Trophoblast cell (in vitro differentiated cells and primary cell): Measurements from ENCODE around the gene PPIP5K2.
A peak's percentile ranks its signal among the peaks of the same experiment; 100 is the strongest.

Experiments used
- DNase-seq, 2 donors: peaks; one replicate each; pipeline ENCODE4 v3.0.0-alpha.2; 2016
- H2AFZ ChIP-seq: 2 replicates; pipeline ENCODE4 v1.6.1; 2013; ENCODE audit warnings: low read length, moderate library complexity, mild to moderate bottlenecking; ENCODE audit not compliant: insufficient read depth, poor library complexity
- H2AK5ac ChIP-seq: 2 replicates; pipeline ENCODE4 v1.6.1; 2013; ENCODE audit warnings: mild to moderate bottlenecking, low read length
- H2BK120ac ChIP-seq: 2 replicates; pipeline ENCODE4 v1.6.1; 2013; ENCODE audit warnings: low read length, mild to moderate bottlenecking, moderate library complexity; ENCODE audit not compliant: insufficient read depth, poor library complexity
- H2BK12ac ChIP-seq: 2 replicates; pipeline ENCODE4 v1.6.1; 2013; ENCODE audit warnings: mild to moderate bottlenecking, low read length, moderate library complexity
- H2BK5ac ChIP-seq: 2 replicates; pipeline ENCODE4 v1.6.1; 2013; ENCODE audit warnings: low read length, low read depth, moderate library complexity, mild to moderate bottlenecking; ENCODE audit not compliant: poor library complexity
- H3K14ac ChIP-seq: 2 replicates; pipeline ENCODE4 v1.6.1; 2013; ENCODE audit warnings: mild to moderate bottlenecking, low read length
- H3K18ac ChIP-seq: 2 replicates; pipeline ENCODE4 v1.6.1; 2013; ENCODE audit warnings: mild to moderate bottlenecking, low read length
- H3K23ac ChIP-seq: 2 replicates; pipeline ENCODE4 v1.6.1; 2013; ENCODE audit warnings: low read length
- H3K27ac ChIP-seq: 2 replicates; pipeline ENCODE4 v1.5.1; 2013; ENCODE audit warnings: low read depth, mild to moderate bottlenecking, inconsistent platforms, low read length, moderate library complexity
- H3K27me3 ChIP-seq: 2 replicates; pipeline ENCODE4 v1.6.1; 2013; ENCODE audit warnings: inconsistent platforms, mild to moderate bottlenecking, low read length, moderate library complexity; ENCODE audit not compliant: insufficient read depth
- H3K36me3 ChIP-seq, 2 experiments: 1 replicate in 1 of 2; 2 replicates in 1 of 2; pipeline ENCODE4 v1.6.1; 2013; ENCODE audit warnings: low read length in 2 of 2, mild to moderate bottlenecking in 2 of 2, moderate library complexity in 1 of 2; ENCODE audit not compliant: insufficient read depth in 2 of 2, control insufficient read depth in 1 of 2
- H3K4ac ChIP-seq: 2 replicates; pipeline ENCODE4 v1.6.1; 2013; ENCODE audit warnings: low read depth, mild to moderate bottlenecking, low read length, moderate library complexity
- H3K4me1 ChIP-seq, 2 experiments: 1 replicate in 1 of 2; 2 replicates in 1 of 2; pipeline ENCODE4 v1.6.1; 2013; ENCODE audit warnings: low read length in 2 of 2, mild to moderate bottlenecking in 2 of 2, moderate library complexity in 1 of 2; ENCODE audit not compliant: insufficient read depth in 2 of 2, control insufficient read depth in 1 of 2
- H3K4me2 ChIP-seq: 2 replicates; pipeline ENCODE4 v1.6.1; 2013; ENCODE audit warnings: inconsistent platforms, mild to moderate bottlenecking, low read length, moderate library complexity
- H3K4me3 ChIP-seq: 2 replicates; pipeline ENCODE4 v1.5.1; 2013; ENCODE audit warnings: mild to moderate bottlenecking, low read depth, low read length, inconsistent platforms
- H3K79me1 ChIP-seq: one replicate; pipeline ENCODE4 v1.6.1; 2013; ENCODE audit warnings: low read length
- H3K79me2 ChIP-seq: 2 replicates; pipeline ENCODE4 v1.6.1; 2013; ENCODE audit warnings: low read length, mild to moderate bottlenecking; ENCODE audit not compliant: control insufficient read depth, insufficient read depth, poor library complexity
- H3K9ac ChIP-seq: 2 replicates; pipeline ENCODE4 v1.6.1; 2013; ENCODE audit warnings: mild to moderate bottlenecking, low read length
- H3K9me3 ChIP-seq: 2 replicates; pipeline ENCODE4 v1.6.1; 2013; ENCODE audit warnings: low read depth, mild to moderate bottlenecking, control low read depth, inconsistent platforms, low read length; ENCODE audit not compliant: insufficient read depth
- H4K12ac ChIP-seq: 2 replicates; pipeline ENCODE4 v1.6.1; 2013; ENCODE audit warnings: low read depth, mild to moderate bottlenecking, low read length, moderate library complexity
- H4K8ac ChIP-seq: 2 replicates; pipeline ENCODE4 v1.6.1; 2013; ENCODE audit warnings: low read depth, mild to moderate bottlenecking, low read length, moderate library complexity
- H4K91ac ChIP-seq: one replicate; pipeline ENCODE4 v1.6.1; 2013; ENCODE audit warnings: low read depth, mild to moderate bottlenecking, low read length, moderate library complexity
- WGBS: extraction: QIAGEN DNeasy Blood & Tissue Kit; methylation state at CpG from one replicate; pipeline ENCODE4 v1.1.7; 2013; ENCODE audit warnings: missing lambda C conversion rate; ENCODE audit not compliant: insufficient read length, insufficient coverage; ENCODE audit errors: extremely low coverage; 5-methylcytosine and 5-hydroxymethylcytosine counted together

Gene PPIP5K2

GRCh38 chr5:103254921-103255320 is 134.8 kb downstream of the PPIP5K2 start:
- Histone ChIP-seq H3K23ac (no peak overlapping the region), H3K79me1 (peaks cover 15% of the 10 kb centered on the region), H3K4me1 (peaks cover 0 to 7% of the 10 kb centered on the region in 2 experiments), H3K4me2 (no peak overlapping the region), H3K27ac (no peak overlapping the region), H2BK120ac (no peak overlapping the region), H2AK5ac (no peak overlapping the region), H4K12ac (no peak overlapping the region), H2AFZ (no peak overlapping the region), H3K9me3 (no peaks in the 10 kb centered on the region), H4K91ac (no peak overlapping the region), H3K4me3 (no peak overlapping the region), H3K18ac (no peak overlapping the region), H3K27me3 (no peaks in the 10 kb centered on the region), H3K36me3 (no peaks in the 10 kb centered on the region), H3K4ac (no peak overlapping the region), H3K9ac (no peak overlapping the region), H2BK12ac (no peak overlapping the region), H2BK5ac (no peak overlapping the region), H4K8ac (no peak overlapping the region), H3K79me2 (peaks cover 13% of the 10 kb centered on the region), H3K14ac (no peak overlapping the region)
- DNase-seq, result peak; percentile 30 to 51
- no CpG with 5 or more reads among the region's 1 CpG for WGBS

DNA sequence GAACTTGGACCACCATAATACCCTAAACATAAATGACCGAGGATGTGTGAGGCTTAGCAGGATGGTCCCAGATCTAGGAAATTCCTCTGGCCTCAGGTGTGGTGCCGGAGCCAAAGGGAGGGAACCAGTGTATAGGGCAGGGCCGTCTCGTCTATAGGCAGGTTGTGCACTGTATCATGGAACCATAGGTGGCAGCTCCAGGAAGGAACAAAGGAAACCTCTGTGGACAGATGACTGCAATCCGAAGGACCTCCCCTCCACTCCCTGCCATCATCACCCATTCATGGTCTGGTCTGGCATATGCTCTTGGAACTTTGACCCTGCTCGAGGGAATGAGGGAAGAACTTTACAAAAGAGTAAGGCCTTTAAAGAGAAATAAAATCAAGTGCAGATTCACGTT is 135.6 kb downstream of the PPIP5K2 start:
- Histone ChIP-seq H3K79me2 (peaks cover 15% of the 10 kb centered on the region), H4K91ac (no peak overlapping the region), H2AK5ac (no peak overlapping the region), H2BK12ac (no peak overlapping the region), H3K4me3 (peak overlapping the region; percentile 35), H3K27ac (no peak overlapping the region), H3K4me1 (peaks cover 0 to 7% of the 10 kb centered on the region in 2 experiments), H3K4me2 (no peak overlapping the region), H3K27me3 (no peaks in the 10 kb centered on the region), H3K79me1 (peaks cover 16% of the 10 kb centered on the region), H3K4ac (no peak overlapping the region), H3K9me3 (no peaks in the 10 kb centered on the region), H3K23ac (no peak overlapping the region), H4K12ac (no peak overlapping the region), H3K9ac (no peak overlapping the region), H2BK120ac (no peak overlapping the region), H3K36me3 (no peaks in the 10 kb centered on the region), H2BK5ac (no peak overlapping the region), H2AFZ (no peak overlapping the region), H3K14ac (no peak overlapping the region), H3K18ac (no peak overlapping the region), H4K8ac (no peak overlapping the region)
- no CpG with 5 or more reads among the region's 7 CpGs for WGBS
- no peak for DNase-seq

DNA sequence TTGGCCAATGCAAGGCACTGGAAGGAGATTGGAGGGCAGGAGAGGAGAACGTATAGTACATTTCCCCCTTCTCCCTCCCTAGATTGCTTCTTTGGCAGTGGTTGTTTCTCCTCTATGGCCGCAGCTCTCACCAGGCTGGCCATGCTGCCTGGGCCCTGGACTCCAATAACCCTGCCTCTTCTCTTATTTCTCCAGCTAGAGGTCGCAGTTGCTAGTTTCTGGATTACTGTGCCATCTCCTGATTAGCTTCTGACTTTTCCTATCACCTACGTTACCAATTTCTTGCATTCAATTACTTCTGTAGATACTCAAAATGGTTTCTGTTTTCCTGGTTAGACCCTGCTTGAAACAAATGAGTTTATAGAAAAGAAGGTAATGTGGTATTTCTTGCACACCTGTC is 136.1 kb downstream of the PPIP5K2 start:
- DNase-seq, result peak in 1 of 2 donors; percentile 21
- Histone ChIP-seq H2BK120ac (no peak overlapping the region), H3K27me3 (no peaks in the 10 kb centered on the region), H3K4me1 (peaks cover 0 to 7% of the 10 kb centered on the region in 2 experiments), H3K79me2 (peaks cover 16% of the 10 kb centered on the region), H3K36me3 (no peaks in the 10 kb centered on the region), H3K9me3 (no peaks in the 10 kb centered on the region), H2BK5ac (no peak overlapping the region), H3K4me3 (no peak overlapping the region), H3K27ac (no peak overlapping the region), H3K18ac (no peak overlapping the region), H3K23ac (no peak overlapping the region), H3K4me2 (no peak overlapping the region), H3K79me1 (peaks cover 17% of the 10 kb centered on the region), H4K91ac (no peak overlapping the region), H2AK5ac (no peak overlapping the region), H3K14ac (no peak overlapping the region), H3K4ac (no peak overlapping the region), H4K8ac (no peak overlapping the region), H2BK12ac (peak overlapping the region; percentile 45), H4K12ac (no peak overlapping the region), H2AFZ (no peak overlapping the region), H3K9ac (no peak overlapping the region)
- WGBS, result no CpG with 5 or more reads among the region's 4 CpGs

- Histone ChIP-seq H3K4ac (peak within 1 kb of the TSS; percentile 99), H3K27me3 (no peaks in the 10 kb centered on the region), H2BK120ac (peak within 1 kb of the TSS; percentile 88), H3K14ac (peak within 1 kb of the TSS; percentile 99), H4K8ac (peak within 1 kb of the TSS; percentile 70), H3K4me2 (peak within 1 kb of the TSS; percentile 91), H4K91ac (peak within 1 kb of the TSS; percentile 82), H3K4me1 (peaks cover 0 to 7% of the 10 kb centered on the region in 2 experiments), H3K9ac (peak within 1 kb of the TSS; percentile 92), H2AK5ac (peak within 1 kb of the TSS; percentile 85), H3K36me3 (no peaks in the 10 kb centered on the region), H2AFZ (peak within 1 kb of the TSS; percentile 80), H3K79me1 (peaks cover 17% of the 10 kb centered on the region), H3K27ac (peak within 1 kb of the TSS; percentile 87), H2BK5ac (peak within 1 kb of the TSS; percentile 84), H3K23ac (no peak within 1 kb of the TSS), H3K79me2 (peaks cover 16% of the 10 kb centered on the region), H3K18ac (peak within 1 kb of the TSS; percentile 96), H3K4me3 (peak within 1 kb of the TSS; percentile 90), H2BK12ac (peak within 1 kb of the TSS; percentile 51), H4K12ac (peak within 1 kb of the TSS; percentile 89), H3K9me3 (no peaks in the 10 kb centered on the region)
- WGBS, result no CpG with 5 or more reads among the region's 45 CpGs
- peak; percentile 97 to 99 for DNase-seq
These were observed 138.4 kb downstream of the PPIP5K2 start, which contains the start of gene MACIR for GRCh38 chr5:103258368-103258956. TSS of gene MACIR (plus strand) at chr5:103258763. CDS start at chr5:103275920, 17,157 bp downstream.
